T-helper 2 cell treated with Interferon-gamma antibody and Interleukin-4, amounts not matched to agents 5 μg/mL and 100 μg/mL, for 36 hours (primary cell): ENCODE data around the gene CDCA4.

Experiments
- DNase-seq: peaks from one replicate; pipeline ENCODE4 v3.0.0; 2021; ENCODE audit warnings: low spot score
- H3K27ac Mint-ChIP-seq: one replicate; pipeline ENCODE4 v1.8.0; 2021; ENCODE audit warnings: mild to moderate bottlenecking, mixed read lengths
- H3K27me3 Mint-ChIP-seq: one replicate; pipeline ENCODE4 v1.8.0; 2021; ENCODE audit warnings: low read depth, mixed read lengths
- H3K36me3 Mint-ChIP-seq: one replicate; pipeline ENCODE4 v1.8.0; 2021; ENCODE audit warnings: low read depth, mixed read lengths
- H3K4me1 Mint-ChIP-seq: one replicate; pipeline ENCODE4 v1.8.0; 2021; ENCODE audit warnings: low read depth, mixed read lengths
- H3K4me3 Mint-ChIP-seq: one replicate; pipeline ENCODE4 v1.8.0; 2022; ENCODE audit warnings: mild to moderate bottlenecking, moderate library complexity, mixed read lengths
- H3K9me3 Mint-ChIP-seq: one replicate; pipeline ENCODE4 v1.8.0; 2021; ENCODE audit warnings: mixed read lengths

Gene CDCA4

GRCh38 chr14:104971447-104972240 is 49.2 kb downstream of the CDCA4 start:
- Mint-ChIP-seq H3K4me1 (peaks cover 3% of the 10 kb centered on the region), H3K9me3 (no peaks in the 10 kb centered on the region)
- no peak for DNase-seq

GRCh38 chr14:104970231-104971068 is 50.4 kb downstream of the CDCA4 start:
- DNase-seq: no peak
- no peak overlapping the region for H3K4me3 Mint-ChIP-seq
- no peaks in the 10 kb centered on the region for H3K9me3 Mint-ChIP-seq
- peaks cover 7% of the 10 kb centered on the region for H3K27me3 Mint-ChIP-seq
- H3K27ac Mint-ChIP-seq: no peak overlapping the region
- no peaks in the 10 kb centered on the region for H3K36me3 Mint-ChIP-seq
- H3K4me1 Mint-ChIP-seq: no peaks in the 10 kb centered on the region

More at GRCh38 chr14:104971447-104972240, 49.2 kb downstream of the CDCA4 start:
- H3K27me3 Mint-ChIP-seq: peaks cover 12% of the 10 kb centered on the region
- no peaks in the 10 kb centered on the region for H3K36me3 Mint-ChIP-seq
- no peak overlapping the region for H3K4me3 Mint-ChIP-seq
- no peak overlapping the region for H3K27ac Mint-ChIP-seq

DNA sequence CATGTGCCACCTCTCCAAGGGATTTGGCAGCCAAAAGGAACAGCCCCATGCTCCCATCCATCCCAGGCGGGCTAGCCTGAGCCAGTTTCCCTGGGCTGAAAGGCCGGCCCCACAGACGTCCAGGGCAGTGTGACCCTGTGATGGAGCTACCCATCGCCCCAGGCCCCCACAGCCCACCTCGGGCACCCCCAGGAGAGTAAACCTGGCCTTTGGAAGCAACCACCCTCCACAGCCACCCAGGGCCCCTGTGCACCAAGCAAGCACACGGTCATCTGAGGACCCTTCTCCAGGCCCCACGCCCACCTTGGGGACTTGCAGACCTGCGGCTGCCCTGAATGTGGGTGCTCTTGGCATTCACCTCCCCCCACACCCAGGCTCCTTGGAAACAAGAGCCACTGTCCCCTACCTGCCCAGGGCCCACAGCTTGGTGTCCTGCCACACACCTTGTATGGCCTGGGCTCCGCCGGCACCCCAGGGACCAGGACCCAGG is 51.1 kb downstream of the CDCA4 start:
- H3K27me3 Mint-ChIP-seq: peaks cover 7% of the 10 kb centered on the region
- no peak overlapping the region for H3K27ac Mint-ChIP-seq
- H3K9me3 Mint-ChIP-seq: no peaks in the 10 kb centered on the region
- no peaks in the 10 kb centered on the region for H3K4me1 Mint-ChIP-seq
- DNase-seq: no peak
- no peak overlapping the region for H3K4me3 Mint-ChIP-seq
- no peaks in the 10 kb centered on the region for H3K36me3 Mint-ChIP-seq

GRCh38 chr14:104968541-104969401 is 52.1 kb downstream of the CDCA4 start:
- Mint-ChIP-seq H3K4me3 (no peak overlapping the region), H3K4me1 (no peaks in the 10 kb centered on the region), H3K36me3 (no peaks in the 10 kb centered on the region), H3K9me3 (no peaks in the 10 kb centered on the region), H3K27ac (no peak overlapping the region), H3K27me3 (peaks cover 13% of the 10 kb centered on the region)
- DNase-seq: no peak

DNA sequence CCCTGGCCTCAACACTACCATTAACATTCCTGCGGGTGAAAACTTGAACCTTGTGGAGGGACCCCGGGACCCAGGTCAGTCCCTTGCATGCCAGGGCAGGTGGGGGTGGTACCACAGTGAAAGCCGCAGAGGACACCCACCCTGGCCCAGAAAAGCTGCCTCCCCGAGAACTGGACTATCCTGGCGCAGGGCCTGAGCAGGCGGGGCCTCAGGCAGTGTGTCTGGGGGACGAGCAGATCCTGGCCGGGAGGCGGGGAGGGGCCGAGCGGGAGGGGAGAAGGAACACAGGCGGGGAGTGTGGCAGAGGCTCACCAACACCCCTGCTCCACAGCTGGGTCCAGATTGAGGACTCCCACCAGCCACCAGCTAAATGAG is 52.7 kb downstream of the CDCA4 start:
- no peak overlapping the region for H3K27ac Mint-ChIP-seq
- no peak overlapping the region for H3K4me3 Mint-ChIP-seq
- no peaks in the 10 kb centered on the region for H3K9me3 Mint-ChIP-seq
- peaks cover 13% of the 10 kb centered on the region for H3K27me3 Mint-ChIP-seq
- no peaks in the 10 kb centered on the region for H3K36me3 Mint-ChIP-seq
- H3K4me1 Mint-ChIP-seq: no peaks in the 10 kb centered on the region
- no peak for DNase-seq

DNA sequence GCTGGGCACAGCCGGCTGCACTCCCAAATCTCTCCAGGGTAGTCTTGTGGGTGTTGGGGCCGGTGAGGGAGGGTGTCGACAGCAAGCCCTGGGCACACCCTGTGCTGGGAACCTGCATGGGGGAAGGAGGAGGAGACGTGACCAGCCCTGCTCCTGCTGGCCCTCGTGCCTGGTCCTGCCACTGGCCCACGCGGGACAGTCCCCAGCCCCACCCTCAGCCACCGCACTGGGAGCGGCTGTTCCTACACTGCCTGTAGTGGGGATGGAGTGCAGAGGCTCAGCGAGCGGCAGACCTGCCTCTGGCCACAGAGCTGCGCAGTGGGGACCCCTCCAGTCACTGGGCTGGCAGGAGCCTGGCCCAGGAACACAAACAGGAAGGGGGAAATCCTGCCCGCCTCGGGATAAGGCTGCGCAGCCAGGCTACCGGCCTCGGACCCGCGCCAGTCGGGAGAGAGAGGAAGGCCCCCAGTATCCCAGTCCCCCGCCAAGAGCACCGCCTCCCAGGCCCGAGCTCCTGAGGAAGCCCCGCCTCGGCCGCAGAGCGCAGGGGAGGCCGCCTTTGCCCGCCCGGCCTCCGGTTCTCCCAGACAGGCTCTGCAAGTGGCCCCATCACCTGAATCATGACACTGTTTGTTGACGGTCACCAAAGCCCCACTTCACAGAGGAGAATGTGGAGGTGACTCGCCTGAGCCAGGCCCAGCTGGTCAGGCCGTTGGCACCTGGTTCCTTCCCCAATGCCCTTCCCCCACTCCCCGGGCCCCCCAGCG is 53.3 kb downstream of the CDCA4 start:
- Mint-ChIP-seq H3K27ac (no peak overlapping the region), H3K27me3 (peaks cover 13% of the 10 kb centered on the region), H3K4me1 (no peaks in the 10 kb centered on the region), H3K36me3 (no peaks in the 10 kb centered on the region), H3K9me3 (no peaks in the 10 kb centered on the region), H3K4me3 (no peak overlapping the region)
- no peak for DNase-seq

DNA sequence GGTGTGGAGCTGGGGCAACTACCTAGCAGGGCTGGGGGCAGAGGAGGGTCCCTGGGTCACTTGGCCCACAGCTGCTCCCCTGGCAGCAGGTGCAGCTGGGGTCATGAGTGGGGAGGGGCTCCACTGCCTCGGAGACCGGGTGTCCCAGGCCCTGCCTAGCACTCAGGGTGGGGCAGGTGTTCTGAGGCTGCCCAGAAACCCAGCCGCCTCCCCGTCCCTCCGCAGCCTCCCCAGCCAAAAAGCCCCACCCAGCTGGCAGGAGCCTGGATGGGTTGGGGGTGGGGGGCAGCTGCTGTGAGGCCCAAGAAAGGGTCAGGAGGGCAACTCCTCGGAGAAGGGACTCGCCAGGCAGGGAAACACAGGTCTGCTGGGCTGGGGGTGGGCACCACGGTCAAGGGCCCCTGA is 53.9 kb downstream of the CDCA4 start:
- H3K27ac Mint-ChIP-seq: no peak overlapping the region

DNA sequence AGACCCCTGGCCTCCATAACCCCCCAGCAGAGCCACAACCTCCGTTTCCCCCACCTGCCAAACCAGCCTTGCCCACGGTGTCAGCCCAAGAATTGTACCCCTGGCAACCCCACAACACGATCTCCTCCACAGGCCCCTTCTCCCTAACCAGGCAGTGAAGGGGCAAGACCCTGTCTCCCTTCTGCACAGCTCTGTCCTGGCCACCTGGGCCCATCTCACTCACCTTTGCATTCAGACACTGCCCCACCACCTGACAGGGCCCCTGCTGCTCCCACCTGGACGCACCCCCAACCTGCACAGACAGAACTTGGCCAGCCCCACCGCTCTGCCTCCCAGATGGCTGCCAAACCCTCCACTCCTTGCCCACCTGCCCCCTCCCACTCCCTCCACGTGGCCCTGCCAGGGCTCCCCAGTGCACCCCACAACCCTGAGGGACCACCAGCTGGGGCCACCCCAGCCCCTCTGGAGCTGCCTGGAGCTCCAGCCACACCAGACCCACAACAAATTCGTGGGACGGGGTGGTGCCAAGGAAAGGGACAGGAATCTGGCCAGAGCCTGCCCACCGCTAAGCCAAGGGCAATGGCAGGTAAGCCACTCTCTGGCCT is 54.5 kb downstream of the CDCA4 start:
- no peaks in the 10 kb centered on the region for H3K36me3 Mint-ChIP-seq
- H3K27me3 Mint-ChIP-seq: peaks cover 16% of the 10 kb centered on the region
- no peaks in the 10 kb centered on the region for H3K4me1 Mint-ChIP-seq
- H3K9me3 Mint-ChIP-seq: no peaks in the 10 kb centered on the region
- H3K4me3 Mint-ChIP-seq: no peak overlapping the region
- H3K27ac Mint-ChIP-seq: no peak overlapping the region
- no peak for DNase-seq

More for the DNA sequence above, 53.9 kb downstream of the CDCA4 start:
- no peak for DNase-seq
- H3K4me1 Mint-ChIP-seq: no peaks in the 10 kb centered on the region
- no peak overlapping the region for H3K4me3 Mint-ChIP-seq
- no peaks in the 10 kb centered on the region for H3K9me3 Mint-ChIP-seq
- H3K36me3 Mint-ChIP-seq: no peaks in the 10 kb centered on the region
- H3K27me3 Mint-ChIP-seq: peaks cover 14% of the 10 kb centered on the region

- Mint-ChIP-seq H3K9me3 (no peaks in the 10 kb centered on the region), H3K4me3 (no peak overlapping the region), H3K27ac (no peak overlapping the region), H3K27me3 (peaks cover 16% of the 10 kb centered on the region), H3K4me1 (no peaks in the 10 kb centered on the region), H3K36me3 (no peaks in the 10 kb centered on the region)
- no peak for DNase-seq
These were observed 55.2 kb downstream of the CDCA4 start for GRCh38 chr14:104965561-104966231.

GRCh38 chr14:104964546-104964945 is 56.3 kb downstream of the CDCA4 start:
- DNase-seq: no peak
- no peaks in the 10 kb centered on the region for H3K36me3 Mint-ChIP-seq
- no peaks in the 10 kb centered on the region for H3K9me3 Mint-ChIP-seq
- no peak overlapping the region for H3K27ac Mint-ChIP-seq
- H3K27me3 Mint-ChIP-seq: peaks cover 21% of the 10 kb centered on the region
- H3K4me1 Mint-ChIP-seq: no peaks in the 10 kb centered on the region
- no peak overlapping the region for H3K4me3 Mint-ChIP-seq
